HG02678 (cell line): ENCODE results near the gene COBLL1.

ENCODE experiments used
- ATAC-seq: cut with Tn5 transposase; IDR thresholded peaks from one replicate; pipeline ENCODE4 v1.9.1; 2021; ENCODE audit warnings: mild to moderate bottlenecking, moderate library complexity; ENCODE audit not compliant: unreplicated experiment

Gene COBLL1

DNA sequence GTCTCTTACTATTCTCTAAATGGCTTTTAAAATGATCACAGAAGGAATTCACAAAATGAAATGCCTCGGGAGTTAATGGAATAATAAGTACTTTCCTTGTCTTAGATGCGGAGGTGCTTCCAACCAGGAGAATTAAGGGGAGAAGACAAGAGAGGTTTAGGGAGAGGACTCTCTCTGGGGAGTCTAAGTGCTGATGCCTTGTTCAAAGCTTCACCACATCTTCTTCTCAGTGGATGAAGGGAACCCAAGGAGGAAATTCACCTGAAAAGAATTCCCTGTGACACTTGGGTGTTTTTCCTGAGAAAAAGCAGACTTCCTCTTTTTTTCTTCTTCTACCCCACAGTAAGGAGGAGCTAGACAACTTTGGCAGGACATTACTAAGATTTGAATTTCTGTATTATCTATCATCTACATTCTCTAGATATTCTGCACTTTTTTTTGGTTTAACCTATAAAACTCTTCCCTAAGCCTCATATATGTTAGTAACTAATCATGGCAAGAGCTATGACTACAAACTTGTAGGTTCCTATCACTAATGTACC, 150.2 kb downstream of the COBLL1 start:
- ATAC-seq, result no peak

DNA sequence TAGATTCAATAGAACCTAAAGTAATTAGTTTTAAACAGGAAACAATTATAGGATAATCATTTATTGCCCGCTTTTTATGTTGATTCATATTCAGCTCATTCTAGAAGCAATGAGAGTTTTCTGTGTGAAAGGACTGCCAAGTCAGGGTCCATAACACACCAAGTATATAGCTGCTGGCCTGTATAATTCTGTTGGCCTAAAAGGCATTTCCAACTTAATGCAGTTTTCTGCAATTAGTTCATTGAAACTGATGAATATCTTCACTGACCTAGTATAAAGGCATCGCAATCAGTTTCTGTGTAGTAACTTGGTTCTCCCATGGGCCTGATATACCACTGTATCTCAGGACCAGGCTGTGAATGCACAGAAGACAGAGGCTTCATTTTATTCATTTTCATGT, 151.3 kb downstream of the COBLL1 start:
- ATAC-seq, result no peak

DNA sequence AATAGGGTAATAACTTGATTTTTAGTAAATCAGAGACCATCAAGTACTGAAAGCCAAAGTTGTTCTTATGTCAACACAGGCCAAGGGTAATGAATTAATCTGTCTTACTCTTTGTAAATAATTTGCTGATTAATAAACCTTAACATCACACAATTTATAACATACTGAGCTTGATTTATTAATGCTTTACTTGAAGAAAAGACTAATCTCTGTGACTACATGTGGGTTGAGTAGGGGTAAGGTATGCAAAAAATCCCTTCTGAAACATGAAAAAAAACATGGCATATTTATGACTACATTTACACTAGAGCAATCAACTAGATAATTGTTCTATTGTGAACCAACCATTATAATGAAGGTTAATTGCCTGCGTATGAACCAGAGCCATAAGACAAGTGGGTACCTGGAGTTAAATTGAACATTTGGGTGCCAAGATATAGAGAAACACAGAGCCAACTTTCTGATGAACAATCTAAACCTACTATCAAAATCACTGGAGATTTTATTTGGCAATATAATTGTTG, 152.7 kb downstream of the COBLL1 start:
- no peak for ATAC-seq

DNA sequence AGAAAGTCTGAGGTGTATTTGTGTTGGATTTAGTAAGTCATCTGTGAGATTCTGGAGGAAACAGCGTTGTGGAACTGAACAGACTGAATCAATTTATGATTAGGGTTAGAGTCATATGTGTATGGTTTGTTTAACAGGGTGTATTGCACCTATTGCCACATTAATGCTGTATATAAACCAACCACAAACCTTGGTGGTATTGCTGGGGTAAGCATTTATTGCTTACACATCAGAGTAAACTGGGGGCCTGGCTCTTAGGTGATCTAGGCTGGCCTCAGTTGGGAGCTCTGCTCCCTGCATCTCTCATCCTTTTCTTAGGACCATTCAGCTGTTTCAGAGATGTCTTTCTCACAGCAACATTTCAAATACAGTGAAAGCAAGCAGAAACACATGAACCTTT, 160.6 kb downstream of the COBLL1 start:
- no peak for ATAC-seq

DNA sequence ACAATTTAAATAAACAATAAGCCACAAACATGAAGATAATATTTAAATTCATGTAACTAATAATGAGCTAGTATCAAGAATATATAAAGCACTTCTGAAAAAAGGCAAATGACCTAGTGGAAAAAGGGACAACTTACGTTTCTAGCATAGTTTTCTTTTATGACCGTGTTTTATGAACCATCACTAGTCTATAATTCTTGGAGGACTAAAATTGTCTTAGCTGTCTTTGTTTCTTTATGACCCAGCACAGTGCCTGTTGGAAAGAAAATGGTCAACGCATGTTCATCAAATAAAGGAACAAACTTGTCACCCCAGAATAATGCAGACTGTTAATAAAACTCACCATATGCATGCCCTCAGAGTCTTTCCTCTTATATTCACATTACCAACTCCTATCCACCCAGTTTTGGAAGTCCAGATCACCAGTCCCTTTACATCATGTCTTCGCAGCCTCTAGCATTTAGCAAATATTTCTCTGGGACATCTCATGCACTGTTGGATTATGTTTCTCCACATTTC, 162.9 kb downstream of the COBLL1 start:
- ATAC-seq, result no peak

DNA sequence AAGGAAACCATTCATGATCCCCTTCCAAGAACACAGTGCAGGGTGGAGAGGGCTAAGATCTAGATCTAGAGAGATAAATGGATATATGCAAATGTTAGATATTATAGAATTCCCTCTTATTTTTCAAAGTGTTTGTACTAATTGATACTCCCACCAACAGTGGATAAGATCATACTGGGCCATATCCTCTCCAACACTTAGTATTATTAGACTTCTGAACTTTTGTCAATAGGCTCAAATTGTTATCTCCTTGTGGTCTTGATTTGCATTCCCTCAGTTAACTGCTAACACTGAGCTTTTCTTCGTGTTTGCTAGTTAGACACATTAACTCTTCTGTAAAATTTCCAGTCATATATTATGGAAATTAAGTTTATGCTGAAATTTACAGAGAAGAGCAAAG, 163.9 kb downstream of the COBLL1 start:
- ATAC-seq, result no peak

DNA sequence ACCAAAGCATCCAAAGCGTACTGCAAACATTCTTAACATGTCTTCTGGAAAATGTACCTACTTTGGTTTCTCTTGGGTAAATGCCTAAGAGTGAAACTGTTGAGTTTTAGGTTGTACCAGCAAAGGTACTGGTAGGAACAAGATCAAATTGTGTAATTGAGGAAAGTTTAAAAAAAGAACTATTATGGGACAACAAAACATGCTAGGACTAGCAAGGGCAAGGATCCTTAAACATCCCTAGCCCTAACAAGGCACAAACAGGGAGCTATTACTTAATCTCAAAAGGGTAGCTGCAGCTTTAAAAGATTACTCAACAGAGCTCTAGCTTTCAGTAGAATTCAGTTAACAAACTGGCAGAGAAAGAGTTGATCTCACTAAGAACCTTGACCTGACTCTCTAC, 164.4 kb downstream of the COBLL1 start:
- ATAC-seq, result no peak

DNA sequence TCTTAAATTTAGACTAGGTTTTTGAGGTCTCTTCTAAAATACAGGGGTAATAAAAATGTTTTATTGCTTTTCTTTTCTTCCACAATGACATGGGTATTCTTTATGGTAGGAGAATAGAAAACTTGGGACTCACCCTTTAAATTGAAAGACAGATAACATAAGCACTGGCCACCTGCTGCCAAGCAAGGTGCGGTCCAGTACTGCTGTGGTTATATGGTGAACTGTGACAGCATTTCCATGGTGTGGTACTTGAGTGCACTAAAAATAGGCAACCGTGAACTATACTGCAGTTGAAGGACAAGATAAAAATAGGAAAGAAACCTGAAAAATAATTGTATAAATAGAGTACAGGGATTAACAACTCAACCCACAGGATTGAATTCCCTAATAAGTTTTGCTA, 165.9 kb downstream of the COBLL1 start:
- ATAC-seq, result no peak

DNA sequence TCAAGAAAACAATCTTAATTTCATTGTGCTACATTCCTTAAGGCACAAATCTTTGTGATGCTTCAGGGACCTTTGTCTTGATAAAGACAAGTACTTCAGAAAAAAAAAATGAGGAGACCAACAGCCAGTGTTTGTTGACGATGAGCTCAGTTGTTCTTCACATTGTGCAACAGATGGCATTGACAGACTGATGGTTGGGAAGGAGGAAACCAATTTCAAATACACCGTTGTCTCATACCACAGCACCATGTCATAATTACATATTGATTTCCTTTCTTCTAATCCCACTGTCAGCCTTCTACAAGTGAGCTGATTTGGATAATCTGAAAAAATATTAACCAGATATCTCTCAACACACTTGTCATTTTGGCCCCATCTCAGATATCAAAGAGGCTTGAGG, 166.6 kb downstream of the COBLL1 start:
- no peak for ATAC-seq

DNA sequence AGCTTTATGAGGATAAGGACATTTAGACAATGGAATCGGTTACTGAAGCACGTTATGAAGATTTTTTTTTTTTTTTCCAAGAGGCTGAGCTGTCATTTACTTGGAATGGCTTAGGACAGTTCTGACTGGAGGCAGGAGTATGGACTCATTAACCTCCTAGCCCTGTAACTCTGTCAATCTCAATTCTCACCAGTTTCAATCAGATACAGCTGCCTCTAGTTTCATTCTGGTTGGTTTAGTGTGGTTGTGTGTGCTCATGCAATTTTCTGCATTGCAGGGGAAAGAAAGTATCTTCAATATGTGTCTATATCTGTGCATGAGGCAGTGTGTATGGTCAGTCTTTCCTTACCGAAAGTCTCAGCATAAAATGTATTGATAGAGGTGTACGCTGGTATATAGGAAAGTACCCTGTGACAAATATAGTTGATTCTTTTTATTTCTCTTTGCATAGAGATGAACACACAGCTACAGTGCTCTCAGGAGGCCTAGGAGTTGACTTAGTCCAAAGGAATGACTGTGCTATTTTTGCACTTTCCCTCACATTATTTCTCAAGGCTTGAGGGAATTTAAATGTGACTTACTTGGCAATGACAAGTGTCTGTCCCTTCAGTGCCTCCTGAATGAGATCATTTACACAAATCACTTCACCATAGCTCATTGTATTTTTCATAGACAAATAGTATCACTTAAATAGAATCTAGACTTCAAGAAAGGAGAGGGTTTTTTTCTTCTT, 169.8 kb downstream of the COBLL1 start:
- ATAC-seq, result no peak

DNA sequence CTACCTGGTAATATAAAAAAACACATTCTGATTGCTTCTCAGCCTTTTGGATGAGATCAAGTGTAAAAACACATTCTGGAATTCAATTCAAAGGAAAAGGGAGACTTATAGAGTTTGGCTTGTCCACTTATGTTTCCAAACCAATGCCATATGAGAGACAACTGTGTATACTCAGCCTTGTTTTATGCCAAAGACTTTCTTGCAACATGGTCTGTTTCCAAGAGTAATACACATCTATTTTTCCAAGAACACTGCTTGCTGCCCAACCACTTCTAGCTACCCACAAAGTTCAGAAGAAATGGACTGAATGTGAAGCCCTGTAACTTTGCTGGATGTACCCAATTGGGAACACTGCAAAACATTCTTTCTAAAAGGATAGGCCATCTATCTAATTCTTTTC, 172.3 kb downstream of the COBLL1 start:
- no peak for ATAC-seq

DNA sequence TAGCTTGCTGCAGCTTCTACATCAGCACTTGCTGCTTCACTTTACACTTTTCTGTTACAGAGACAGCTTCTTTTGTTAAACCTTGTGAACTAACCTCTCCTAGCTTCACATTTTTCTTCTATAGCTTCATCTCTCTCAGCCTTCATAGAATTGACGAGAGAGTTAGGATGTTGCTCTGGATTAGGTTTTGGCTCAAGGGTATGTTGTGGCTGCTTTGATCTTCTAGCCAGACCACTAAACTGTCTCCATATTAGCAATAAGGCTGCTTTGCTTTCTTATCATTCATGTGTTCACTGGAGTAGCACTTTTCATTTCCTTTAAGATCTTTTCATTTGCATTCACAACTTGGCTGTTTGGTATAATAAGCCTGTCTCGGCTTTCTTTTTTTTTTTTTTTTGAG, 174.1 kb downstream of the COBLL1 start:
- no peak for ATAC-seq

DNA sequence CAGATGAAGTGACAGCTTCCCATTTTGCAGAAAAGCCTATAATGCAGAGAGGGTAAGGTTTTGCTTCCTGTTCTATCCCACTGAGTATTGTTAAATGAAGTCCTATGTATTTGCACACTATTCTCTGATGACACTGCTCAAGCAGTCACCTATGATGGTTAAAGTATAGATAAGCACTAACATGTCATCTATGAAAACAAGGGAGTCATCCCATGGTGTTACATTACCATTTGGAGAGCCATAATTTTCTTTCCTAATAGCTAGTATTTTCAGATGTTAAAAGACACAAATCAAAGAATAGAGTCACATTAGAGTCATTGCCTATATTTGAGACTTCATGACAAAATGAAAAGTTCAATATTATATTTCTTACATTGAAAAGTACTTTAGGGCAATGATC, 177.6 kb downstream of the COBLL1 start:
- no peak for ATAC-seq

DNA sequence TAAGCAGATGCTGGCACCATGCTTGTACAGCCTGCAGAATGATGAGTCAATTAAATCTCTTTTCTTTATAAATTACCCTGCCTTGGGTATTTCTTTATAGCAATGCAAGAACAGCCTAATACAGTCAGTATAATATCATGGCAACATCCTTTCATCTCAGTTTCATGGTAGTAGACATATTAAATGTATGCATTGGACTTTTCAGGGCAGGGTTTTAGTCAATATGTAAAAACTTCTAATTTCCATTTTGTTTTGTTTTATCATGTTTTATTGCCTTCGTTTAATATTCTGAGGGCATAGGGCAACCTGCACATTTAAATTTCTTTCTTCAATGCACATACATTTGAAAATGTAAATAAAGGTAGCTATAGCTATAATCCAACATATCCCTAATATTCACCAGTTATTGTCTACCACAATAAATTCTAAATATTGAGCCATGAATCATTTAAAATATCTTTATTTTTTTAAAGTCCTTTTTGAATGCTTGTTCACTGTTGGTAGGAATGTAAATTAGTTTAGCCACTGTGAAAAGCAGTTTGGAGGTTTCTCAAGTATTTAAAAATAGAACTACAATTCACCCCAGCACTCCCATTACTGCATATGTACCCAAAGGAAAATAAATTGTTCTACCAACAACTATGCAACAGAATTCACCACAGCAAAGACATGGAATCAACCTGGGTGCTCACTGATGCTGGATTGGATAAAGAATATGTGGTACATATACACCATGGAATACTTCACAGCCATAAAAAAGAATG, 178.6 kb downstream of the COBLL1 start:
- ATAC-seq, result no peak

DNA sequence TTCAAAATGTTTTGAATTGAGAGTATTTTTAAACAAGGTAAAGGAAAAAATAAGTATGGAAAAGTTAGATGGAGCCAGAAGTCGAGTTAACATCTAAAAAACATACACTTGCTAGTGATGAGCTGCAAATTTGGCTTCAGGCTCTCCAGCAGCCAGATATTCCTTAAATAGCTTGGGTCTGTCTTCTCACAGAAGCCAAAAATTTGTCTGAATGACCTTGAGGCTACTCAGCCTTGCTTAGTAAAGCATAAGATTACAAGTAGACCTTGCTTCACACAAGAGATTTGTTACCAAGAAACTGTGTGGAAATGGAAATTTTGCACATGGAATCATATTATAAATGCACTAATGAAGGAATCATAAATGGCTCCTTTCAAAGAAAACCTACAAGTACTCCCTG, 179.6 kb downstream of the COBLL1 start:
- no peak for ATAC-seq

DNA sequence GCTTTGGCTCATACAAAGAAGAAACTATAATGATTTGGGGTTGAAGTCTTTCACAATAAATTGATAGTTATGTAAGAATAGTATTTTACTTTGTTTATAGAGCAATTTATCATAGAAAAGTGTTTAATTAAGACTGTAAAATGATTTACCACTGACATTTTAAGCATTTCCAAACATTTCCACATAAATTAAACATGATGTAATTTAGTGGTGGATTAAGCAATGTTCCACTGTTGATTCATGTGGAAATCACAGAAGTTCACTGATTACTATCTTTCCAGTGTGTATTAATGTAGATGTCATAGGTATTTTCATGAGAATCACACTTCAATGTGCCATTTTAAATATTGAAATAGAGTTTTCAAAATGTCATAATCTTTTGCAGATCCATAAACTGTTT, 180.3 kb downstream of the COBLL1 start:
- ATAC-seq, result no peak

DNA sequence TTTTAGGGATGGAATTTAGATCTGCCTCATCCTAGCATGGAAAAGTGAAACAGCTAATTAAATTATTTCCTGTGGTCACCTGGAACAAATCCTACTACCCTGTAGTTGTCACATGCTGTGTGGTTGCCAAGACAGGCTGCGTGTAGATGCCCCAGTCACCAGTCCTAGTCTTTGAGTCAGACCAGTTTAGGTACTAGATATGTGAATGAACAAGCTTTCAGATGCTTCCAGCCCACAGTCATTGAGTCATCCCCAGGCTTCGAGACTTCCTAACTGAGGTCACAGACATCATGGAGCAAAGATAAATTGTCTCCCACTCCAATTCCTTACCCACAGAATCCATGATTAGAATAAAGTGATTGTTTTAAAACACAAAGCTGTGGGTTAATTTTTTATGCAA, 184.5 kb downstream of the COBLL1 start:
- no peak for ATAC-seq

DNA sequence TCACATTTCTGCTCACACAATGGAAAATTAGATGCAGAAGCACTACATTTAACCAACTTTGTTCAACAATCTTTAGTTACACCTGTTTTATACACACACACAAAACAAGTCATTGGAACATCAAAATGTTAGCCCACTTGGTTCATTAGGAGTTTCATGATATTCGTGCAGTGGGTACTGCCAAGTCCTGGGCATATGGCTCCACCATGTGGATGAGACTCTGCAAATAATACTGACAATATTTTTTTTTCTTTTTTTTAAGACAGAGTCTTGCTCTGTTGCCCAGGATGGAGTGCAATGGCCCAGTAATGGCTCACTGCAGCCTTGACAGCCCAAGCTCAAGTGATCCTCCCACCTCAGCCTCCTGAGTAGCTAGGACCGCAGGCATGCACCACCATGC, 185.9 kb downstream of the COBLL1 start:
- ATAC-seq, result no peak

DNA sequence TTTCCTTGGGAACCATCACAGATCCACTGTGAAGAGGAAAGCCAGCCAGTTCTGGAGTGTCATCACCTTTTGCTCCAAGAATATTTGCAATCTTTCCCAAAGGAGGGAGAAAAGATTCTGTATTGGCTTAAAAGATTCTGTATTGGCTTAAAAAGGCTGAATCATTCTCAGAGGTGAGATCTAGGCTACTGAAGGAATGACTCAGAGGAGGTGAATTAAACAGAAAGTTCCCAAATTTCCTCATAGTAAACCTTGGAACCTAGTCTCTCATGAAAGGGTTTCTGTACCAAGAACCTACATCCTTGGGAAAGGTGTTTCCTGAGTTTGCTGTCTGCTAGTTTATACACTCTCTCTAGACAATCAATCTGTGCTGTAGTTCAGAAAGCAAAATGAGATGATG, 186.3 kb downstream of the COBLL1 start:
- no peak for ATAC-seq

DNA sequence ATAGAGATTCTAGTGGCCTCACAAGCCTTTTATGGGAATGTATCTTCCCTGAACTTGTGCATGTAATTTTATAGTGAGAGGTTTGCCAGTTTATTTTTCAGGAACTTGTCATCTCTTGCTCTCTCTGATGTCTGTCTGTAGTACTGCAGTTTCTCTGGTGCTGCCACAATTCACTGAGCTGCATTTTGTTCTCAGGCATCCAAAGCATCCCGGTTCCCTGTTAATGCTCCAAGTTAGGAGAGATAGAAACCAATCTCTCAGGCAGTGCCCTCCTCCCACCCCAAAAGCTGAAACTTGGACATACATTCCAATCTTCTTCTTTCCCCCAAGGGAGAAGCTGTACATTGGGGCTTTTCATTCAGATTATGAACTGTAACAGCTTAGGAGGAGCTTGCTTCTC, 190.3 kb downstream of the COBLL1 start:
- ATAC-seq, result no peak

DNA sequence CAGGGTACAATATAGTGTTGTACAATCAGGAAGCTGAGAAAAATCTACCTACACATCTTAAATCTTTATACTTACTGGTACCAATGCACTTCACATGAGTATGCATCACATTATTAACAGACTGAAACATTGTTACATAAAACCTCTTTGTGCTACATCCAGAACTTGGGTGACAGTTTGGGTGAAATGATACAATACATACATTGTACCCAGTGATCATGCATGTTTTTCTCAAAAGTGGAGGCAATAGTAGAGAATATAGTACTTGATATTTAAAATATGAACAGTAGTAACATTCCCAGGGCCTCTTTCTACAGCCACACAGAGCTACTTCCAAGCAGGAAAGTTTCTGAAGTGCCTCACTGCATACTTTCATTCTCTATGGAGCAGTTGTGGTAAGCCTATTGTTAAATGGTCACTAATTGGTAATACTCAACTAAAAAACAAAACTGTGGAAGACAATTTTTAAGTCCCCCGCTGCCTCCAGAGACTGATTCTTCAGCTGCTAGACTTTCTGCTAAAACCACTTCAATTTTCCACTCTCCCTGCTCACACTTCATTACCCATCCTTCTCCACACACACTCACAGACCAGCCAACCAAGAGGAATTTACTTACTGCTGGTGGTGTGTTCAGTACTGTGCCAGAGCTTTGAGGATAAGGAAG, 197.5 kb downstream of the COBLL1 start:
- ATAC-seq, result no peak
